Endothelial cell (in vitro differentiated cells): Measurements from ENCODE around the gene SYNE2. TPM values are rescaled to one million over a fixed set of nuclear protein-coding genes. Genes with fewer than 3 reads are reported as not detected.

Experiments
- DNase-seq: peaks from one replicate; pipeline ENCODE4 v3.0.0; 2021; ENCODE audit warnings: low spot score
- H3K27ac Mint-ChIP-seq: one replicate; pipeline ENCODE4 v1.8.0; 2021; ENCODE audit warnings: mixed read lengths, inconsistent platforms; ENCODE audit not compliant: unreplicated experiment
- H3K27me3 Mint-ChIP-seq: one replicate; pipeline ENCODE4 v1.8.0; 2021; ENCODE audit warnings: mild to moderate bottlenecking, moderate library complexity, mixed read lengths, inconsistent platforms; ENCODE audit not compliant: unreplicated experiment
- H3K36me3 Mint-ChIP-seq: one replicate; pipeline ENCODE4 v1.8.0; 2021; ENCODE audit warnings: mild to moderate bottlenecking, low read depth, mixed read lengths, inconsistent platforms; ENCODE audit not compliant: unreplicated experiment
- H3K4me1 Mint-ChIP-seq: one replicate; pipeline ENCODE4 v1.8.0; 2021; ENCODE audit warnings: mild to moderate bottlenecking, mixed read lengths, inconsistent platforms; ENCODE audit not compliant: unreplicated experiment
- H3K4me3 Mint-ChIP-seq: one replicate; pipeline ENCODE4 v1.8.0; 2021; ENCODE audit warnings: mild to moderate bottlenecking, mixed read lengths, inconsistent platforms; ENCODE audit not compliant: unreplicated experiment
- H3K9me3 Mint-ChIP-seq: one replicate; pipeline ENCODE4 v1.8.0; 2021; ENCODE audit warnings: mixed read lengths, inconsistent platforms; ENCODE audit not compliant: unreplicated experiment
- CTCF ChIP-seq: fragments of 200-600 bp; sonication (generic); IDR thresholded peaks from one replicate; pipeline ENCODE4 v1.5.0; 2021; ENCODE audit warnings: antibody characterized with exemption; ENCODE audit not compliant: unreplicated experiment
- total RNA-seq: library from RNA; stranded (reverse); fragmentation: NEBNext Ultra II Directional; extraction: Animal tissue kit (Norgen Biotek cat#: 25700); gene quantifications from one replicate; pipeline ENCODE4 v1.2.1, GENCODE V29; 2021; ENCODE audit not compliant: unreplicated experiment

Gene SYNE2
- total RNA-seq, 1 donor from 2014 or later, result 35.9 TPM

DNA sequence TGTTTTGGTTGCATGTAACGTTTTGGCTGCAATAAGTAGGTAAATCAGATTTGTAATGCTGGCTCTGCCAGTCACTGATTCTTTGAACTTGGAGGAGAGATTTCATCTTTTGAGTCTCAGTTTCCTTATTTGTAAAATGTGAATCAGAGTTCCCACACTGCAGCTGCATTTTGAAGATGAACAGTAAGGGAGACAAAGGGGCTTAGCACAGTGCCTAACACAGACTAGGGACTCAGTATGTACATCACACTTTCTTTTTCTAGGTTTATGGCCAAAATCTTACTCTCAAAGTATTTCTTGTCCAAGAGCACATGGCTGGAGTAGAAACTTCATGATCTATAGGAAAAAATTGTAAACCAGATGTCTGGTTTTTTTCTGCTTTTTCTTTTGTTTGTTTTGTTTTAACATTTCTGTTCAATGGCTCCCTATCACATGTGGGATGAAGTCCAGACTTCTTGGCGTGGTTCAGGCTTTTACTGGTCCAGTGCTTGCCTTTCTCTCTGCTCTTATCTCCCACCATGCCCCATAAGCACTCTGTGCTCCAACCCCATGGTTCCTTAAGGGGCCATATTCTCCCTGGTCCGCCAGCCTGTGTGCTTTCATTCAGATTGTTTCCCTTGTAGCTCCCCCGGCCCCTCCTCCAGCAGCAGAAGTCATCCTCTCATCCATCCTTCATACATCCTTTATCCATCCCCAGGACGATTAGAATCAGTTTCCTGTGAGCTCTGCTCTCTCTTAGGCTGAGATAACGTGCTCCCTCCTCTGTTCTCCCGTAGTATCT, 58.0 kb downstream of the SYNE2 start:
- H3K4me1 Mint-ChIP-seq, result peaks cover 4% of the 10 kb centered on the region
- no peaks in the 10 kb centered on the region for H3K36me3 Mint-ChIP-seq
- no peak for DNase-seq
- no peaks in the 10 kb centered on the region for H3K27me3 Mint-ChIP-seq
- no peak overlapping the region for H3K27ac Mint-ChIP-seq
- no peak overlapping the region for H3K4me3 Mint-ChIP-seq
- H3K9me3 Mint-ChIP-seq, result no peaks in the 10 kb centered on the region
- TF ChIP-seq CTCF, result no peak

DNA sequence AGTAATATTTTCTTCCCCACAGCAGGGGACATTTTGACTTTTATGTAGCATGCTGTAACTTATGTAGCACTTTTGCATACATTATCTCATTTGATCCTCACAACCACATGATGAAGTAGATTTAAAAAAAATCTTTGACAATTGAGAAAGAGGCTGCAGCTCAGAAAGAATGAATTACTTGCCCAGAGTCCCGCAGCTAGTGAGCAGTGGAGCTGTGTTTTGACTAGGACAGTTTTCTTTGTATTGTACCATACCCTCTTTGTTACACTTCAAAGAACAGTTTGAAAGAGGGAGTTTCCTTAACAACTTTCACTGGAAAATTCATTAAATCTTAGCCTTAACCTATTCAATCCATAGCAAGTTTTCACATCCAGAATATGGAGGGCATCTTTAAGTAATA, 58.6 kb downstream of the SYNE2 start:
- no peaks in the 10 kb centered on the region for H3K27me3 Mint-ChIP-seq
- no peak for DNase-seq
- H3K27ac Mint-ChIP-seq, result no peak overlapping the region
- H3K9me3 Mint-ChIP-seq, result no peaks in the 10 kb centered on the region
- TF ChIP-seq CTCF, result no peak
- no peaks in the 10 kb centered on the region for H3K36me3 Mint-ChIP-seq
- peaks cover 4% of the 10 kb centered on the region for H3K4me1 Mint-ChIP-seq
- no peak overlapping the region for H3K4me3 Mint-ChIP-seq

DNA sequence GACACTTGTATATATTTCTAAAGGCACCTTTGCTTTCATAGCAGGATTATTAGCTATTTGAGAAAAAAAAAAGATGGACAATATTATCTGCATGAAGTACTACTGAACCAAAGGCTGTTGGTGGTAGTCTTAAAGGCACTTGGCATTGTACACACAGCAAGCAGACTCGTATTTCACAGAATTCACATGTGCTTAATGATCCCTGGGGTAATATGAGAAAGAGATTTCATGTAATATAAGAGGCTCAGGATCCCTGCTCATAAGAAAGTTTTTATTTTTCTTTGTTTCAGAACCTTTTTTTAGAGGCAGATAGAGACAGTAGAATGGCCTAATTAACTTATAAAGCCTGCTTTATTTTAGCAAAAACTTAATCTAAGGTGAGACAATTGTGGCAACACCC, 59.5 kb downstream of the SYNE2 start:
- DNase-seq, result no peak
- H3K4me1 Mint-ChIP-seq, result peaks cover 4% of the 10 kb centered on the region
- H3K9me3 Mint-ChIP-seq, result no peaks in the 10 kb centered on the region
- no peak for TF ChIP-seq CTCF
- H3K36me3 Mint-ChIP-seq, result no peaks in the 10 kb centered on the region
- H3K27ac Mint-ChIP-seq, result no peak overlapping the region
- H3K27me3 Mint-ChIP-seq, result no peaks in the 10 kb centered on the region
- no peak overlapping the region for H3K4me3 Mint-ChIP-seq

DNA sequence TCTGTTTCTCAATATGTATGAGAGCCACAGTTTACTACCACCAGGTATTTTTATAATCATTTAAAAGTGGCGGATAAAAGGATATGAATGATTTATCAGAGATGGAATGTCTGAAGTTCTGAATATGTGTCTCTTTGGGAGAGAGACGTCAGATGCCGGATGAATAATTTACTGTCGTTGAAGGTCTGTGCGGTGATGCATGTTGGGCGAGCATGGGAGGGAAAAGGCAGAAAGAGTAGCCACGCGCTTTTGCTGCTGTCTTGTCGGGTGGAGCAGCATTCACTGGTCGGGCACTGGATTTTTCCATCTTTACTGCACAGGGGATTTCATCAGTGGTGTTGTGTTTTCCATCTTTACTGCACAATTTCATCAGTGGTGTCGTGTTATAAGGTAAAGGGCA, 65.6 kb downstream of the SYNE2 start:
- Mint-ChIP-seq H3K36me3 (no peaks in the 10 kb centered on the region), H3K27ac (no peak overlapping the region), H3K27me3 (no peaks in the 10 kb centered on the region), H3K9me3 (no peaks in the 10 kb centered on the region), H3K4me3 (no peak overlapping the region), H3K4me1 (no peaks in the 10 kb centered on the region)
- no peak for DNase-seq
- TF ChIP-seq CTCF, result no peak

DNA sequence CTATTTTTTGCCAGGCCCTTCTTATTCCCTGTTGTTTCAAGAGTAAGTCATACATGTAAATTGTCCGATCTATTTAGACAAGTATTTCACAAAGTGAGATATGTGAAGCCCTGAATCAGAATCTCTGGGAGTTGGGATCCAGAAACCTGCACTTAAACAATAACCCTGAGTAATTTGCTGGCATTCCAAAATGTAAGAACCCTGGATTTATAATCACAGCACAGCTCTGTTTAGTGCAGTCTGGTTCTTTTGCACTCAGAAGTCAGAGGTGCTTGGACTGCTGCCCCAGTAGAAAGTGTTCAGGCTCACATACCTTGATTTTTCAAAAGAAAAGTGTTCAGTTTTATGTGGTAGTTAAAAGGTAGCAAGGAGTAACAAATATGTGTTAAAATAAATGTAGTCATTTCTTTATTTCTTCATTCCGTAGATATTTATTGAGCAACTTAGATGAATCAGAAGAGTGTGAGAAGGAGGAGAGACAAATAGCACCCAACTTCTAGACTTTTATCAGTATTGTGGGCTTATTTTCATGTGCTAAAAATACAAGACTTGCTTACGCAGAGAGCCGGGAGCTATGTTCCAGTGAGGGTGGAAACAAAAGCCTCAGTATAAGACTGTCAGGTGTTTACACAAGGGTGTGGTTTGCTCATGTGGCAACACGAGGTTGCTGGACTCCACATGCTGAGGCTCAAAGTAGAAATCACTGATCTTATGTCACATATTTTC, 70.1 kb downstream of the SYNE2 start:
- Mint-ChIP-seq H3K27ac (no peak overlapping the region), H3K27me3 (no peaks in the 10 kb centered on the region), H3K36me3 (peaks cover 8% of the 10 kb centered on the region), H3K4me1 (no peaks in the 10 kb centered on the region), H3K9me3 (no peaks in the 10 kb centered on the region), H3K4me3 (no peak overlapping the region)
- no peak for TF ChIP-seq CTCF
- DNase-seq, result no peak
